GM18519 (cell line): ENCODE results near the gene ASH1L.
"Not testable (repeated sequence)": the region's sequence is repeated elsewhere in the genome, so short reads cannot be mapped to it uniquely, and the experiment has no call there.

Source experiments
- ATAC-seq: cut with Tn5 transposase; IDR thresholded peaks from one replicate; pipeline ENCODE4 v1.9.1; 2021; ENCODE audit warnings: mild to moderate bottlenecking, moderate library complexity; ENCODE audit not compliant: unreplicated experiment, low FRiP score

ASH1L gene

GRCh38 chr1:155504207-155504606 is 58.4 kb downstream of the ASH1L start:
- ATAC-seq, result no peak

DNA sequence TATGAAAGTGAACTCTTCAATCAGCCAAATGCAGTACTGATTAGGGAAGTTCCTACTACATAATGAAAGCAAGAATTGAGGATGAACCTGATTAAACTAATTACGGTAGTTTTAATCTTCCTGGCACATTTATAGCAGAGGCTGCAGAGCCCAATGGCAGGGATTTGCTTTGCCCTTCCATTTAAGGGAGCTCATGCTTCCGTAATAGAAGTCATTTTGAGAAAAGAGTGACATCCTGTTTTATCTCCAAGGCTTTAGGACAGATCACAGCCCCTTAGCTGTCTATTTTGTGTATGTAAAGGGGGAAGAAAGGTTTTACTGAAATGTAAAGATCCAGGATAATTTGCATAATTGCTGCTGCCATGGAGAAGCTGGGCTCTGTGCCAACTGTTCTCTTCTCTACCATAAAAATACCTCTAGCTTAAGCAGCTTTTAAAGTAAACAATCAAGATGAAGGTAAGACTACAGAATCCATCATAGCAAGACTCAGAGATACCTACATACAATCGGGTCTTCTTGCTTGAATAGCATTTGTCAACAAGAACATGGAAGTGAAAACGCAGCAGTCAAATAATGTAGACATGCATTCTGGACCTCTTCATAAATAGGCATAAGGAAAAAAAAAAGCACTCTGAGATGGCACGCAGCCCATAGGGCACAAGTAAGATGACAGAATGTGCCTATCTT is 62.5 kb downstream of the ASH1L start:
- no peak for ATAC-seq

DNA sequence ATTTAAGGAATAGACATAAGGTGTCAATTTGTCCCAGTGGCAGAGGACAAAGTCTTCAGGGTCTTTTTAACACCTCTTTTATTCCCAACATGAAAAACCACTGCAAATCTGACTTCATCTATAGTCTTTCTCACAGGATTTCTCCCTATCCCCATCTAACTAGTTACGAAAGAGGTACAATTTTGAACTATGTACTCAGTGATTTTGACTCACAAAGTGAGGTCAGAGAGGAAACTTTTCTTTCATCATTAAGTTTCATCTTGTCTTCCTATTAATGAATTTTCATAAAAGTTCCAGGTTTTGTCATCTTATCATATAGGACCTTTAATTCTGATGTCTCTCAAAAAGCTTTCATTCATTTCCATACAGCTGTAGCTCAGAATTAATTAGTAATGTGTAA is 63.3 kb downstream of the ASH1L start:
- ATAC-seq, result no peak

DNA sequence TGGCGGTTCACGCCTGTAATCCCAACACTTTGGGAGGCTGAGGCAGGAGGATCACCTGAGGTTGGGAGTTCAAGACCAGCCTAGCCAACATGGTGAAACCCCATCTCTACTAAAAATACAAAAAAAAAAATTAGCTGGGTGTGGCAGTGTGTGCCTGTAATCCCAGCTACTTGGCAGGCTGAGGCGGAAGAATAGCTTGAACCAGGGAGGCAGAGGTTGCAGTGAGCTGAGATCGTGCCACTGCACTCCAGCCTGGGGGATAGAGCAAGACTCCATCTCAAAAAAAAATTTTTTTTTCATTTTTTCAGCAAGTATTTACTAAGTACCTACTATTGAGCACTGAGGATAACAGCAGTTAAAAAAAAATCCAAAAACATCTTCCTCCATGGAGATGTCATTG is 69.0 kb downstream of the ASH1L start:
- ATAC-seq, result not testable (repeated sequence)

DNA sequence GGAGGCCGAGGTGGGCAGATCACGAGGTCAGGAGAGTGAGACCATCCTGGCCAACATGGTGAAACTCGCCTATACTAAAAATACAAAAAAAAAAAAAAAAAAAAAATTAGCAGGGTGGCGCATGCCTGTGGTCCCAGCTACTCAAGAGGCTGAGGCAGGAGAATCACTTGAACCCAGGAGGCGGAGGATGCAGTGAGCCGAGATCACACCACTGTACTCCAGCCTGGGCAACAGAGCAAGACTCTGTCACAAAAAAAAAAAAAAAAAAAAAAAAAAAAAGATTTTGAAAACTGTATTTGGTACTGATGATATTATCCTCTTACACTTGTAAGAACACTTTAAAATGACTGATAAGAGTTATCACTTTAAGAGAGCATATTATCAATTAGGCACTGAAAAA is 74.2 kb downstream of the ASH1L start:
- not testable (repeated sequence) for ATAC-seq

DNA sequence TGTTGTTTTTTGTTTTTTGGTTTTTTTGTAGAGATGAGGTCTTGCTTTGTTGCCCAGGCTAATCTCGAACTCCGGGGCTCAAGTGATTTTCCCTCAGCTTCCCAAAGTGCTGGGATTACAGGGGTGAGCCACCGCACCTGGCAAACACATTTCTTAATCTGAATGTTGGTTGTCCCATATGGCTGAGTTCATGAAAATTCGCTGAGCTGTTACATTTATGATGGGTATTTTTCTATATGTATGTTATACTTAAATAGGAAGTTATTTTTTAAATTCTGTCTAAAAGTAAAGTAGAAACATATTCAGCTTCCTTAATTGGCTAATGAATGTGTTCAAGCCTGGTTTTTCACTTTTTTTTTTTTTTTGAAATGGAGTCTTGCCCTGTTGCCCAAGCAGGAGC is 75.1 kb downstream of the ASH1L start:
- no peak for ATAC-seq

- ATAC-seq, result not testable (repeated sequence)
Observed at GRCh38 chr1:155486952-155487351, 75.7 kb downstream of the ASH1L start.

DNA sequence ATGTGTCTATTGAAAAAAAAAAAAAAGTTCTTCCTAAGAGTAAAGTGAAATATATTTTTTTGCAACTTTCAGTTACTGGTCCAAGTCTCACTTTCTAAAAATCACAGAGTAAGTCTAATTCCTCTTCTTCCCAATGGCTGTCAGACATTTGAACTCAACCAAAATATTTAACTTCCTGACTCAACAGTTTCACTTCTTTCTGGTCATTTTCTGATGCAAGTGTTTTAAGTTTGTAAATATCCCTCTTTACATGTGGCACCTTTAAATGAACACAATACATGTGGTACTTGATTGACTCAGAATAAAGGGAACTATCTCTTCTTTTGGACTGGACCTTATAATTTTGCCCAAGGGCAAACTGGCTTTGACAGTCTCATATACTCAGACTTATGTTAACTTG is 76.7 kb downstream of the ASH1L start:
- ATAC-seq, result no peak

- ATAC-seq, result no peak
Observed at GRCh38 chr1:155485222-155485621, 77.4 kb downstream of the ASH1L start.

GRCh38 chr1:155481741-155482241 is 80.8 kb downstream of the ASH1L start:
- ATAC-seq, result no peak

- no peak for ATAC-seq
Observed at GRCh38 chr1:155479205-155479604, 83.4 kb downstream of the ASH1L start.

GRCh38 chr1:155478270-155478852 is 84.2 kb downstream of the ASH1L start:
- ATAC-seq, result no peak

DNA sequence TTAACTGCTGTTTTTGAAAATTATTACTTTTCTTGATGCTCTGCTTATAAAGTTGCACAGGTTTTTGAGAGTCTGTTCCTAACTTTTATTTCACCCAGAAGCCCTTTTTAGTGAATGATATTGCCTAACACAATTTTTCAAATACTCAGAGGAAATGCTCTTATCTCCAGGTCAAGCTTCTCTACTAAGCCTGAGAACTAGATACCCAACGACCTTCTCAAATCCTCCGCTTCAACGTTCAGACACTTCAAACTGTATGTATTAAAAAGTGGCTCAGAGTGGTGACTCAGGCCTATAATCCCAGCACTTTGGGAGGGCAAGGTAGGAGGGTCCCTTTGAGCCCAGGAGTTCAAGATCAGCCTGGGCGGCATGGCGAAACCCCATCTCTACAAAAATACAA is 88.5 kb downstream of the ASH1L start:
- ATAC-seq, result no peak

- ATAC-seq, result no peak
Observed at GRCh38 chr1:155473151-155473821, 89.3 kb downstream of the ASH1L start.

DNA sequence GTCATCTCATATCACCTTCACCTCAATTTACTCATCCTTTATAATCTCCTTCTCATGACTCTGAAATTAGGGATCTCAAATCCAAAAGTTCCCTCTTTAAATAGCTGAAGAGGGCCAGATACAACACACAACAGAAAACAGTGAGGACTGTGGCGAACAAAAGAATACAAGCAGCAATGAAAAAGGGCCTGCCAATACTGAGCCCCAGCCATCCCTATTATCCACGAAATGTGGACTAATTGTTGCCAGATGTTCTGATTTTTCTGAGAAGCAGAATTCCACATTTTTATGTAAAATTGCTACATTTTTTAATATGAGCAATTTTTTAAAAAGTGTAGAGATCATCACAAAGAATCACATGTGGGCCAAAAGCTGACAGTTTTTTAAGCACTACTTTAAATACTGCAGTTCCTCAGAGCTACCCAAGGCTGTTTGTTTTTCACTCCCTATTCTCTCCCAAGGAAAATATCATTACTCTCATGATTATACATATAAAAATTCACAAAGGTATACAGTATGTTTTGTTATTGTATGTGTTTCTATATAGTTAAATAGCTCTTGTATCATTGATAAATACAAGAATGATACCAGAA is 90.0 kb downstream of the ASH1L start:
- no peak for ATAC-seq

DNA sequence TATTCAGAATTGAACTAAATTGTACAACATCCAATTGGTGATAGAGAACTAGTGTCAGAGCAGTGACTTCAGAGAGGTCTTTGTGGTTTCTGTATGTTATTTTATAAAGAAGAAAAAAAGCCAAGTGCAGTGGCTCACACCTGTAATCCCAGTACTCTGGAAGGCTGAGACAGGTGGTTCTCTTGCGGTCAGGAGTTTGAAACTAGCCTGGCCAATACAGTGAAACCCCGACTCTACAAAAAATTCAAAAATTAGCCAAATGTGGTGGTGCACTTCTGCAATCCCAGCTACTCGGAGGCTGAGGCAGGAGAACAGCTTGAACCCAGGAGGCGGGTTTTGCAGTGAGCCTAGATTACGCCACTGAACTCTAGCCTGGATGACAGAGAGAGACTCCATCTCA is 90.7 kb downstream of the ASH1L start:
- ATAC-seq, result no peak

GRCh38 chr1:155471026-155471425 is 91.6 kb downstream of the ASH1L start:
- no peak for ATAC-seq

- no peak for ATAC-seq
Observed at GRCh38 chr1:155466996-155467395, 95.6 kb downstream of the ASH1L start.

DNA sequence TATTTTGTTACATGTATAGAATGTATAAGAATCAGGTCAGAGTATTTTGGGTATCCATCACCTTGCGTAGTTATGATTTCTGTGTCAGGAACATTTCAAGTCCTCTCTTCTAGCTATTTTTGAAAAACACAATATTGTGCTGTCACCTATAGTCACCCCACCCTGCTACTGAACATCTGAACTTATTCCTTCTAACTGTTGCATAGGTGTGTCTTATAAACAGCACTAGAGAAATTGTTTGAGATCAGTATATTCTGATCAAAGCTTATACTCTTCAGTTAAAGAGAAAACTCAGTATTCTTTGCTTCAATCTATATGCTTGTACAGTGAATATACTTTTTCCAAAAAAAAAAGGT is 96.0 kb downstream of the ASH1L start:
- ATAC-seq, result no peak

- no peak for ATAC-seq
Observed at GRCh38 chr1:155463865-155464650, 98.5 kb downstream of the ASH1L start.

DNA sequence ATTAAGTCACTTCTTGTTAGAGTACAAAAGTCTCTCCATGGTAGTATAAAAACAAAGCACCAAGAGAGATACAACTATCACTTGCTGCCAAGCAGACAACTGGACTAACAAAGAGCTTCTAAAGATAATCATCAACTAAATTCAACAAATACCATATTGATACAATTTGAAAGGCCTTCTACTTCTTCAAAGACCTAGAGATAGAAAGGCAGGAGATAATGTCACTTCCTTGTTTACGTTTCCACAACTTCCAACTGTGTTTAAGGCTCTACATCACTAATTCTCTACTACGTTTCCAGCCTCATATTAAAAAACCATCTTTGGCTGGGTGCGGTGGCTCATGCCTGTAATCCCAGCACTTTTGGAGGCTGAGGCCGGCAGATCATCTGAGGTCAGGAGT is 104.5 kb downstream of the ASH1L start:
- ATAC-seq, result no peak
